ENCODE results near the gene HS3ST4. TPM values are rescaled to one million over a fixed set of nuclear protein-coding genes. Genes with fewer than 3 reads are reported as not detected.

Gene HS3ST4
- total RNA-seq, 2 donors from 2014 or later, result 4.7 to 5.0 TPM

- H3K4me3 Mint-ChIP-seq, result peak overlapping the region; percentile 24
- Histone ChIP-seq H3K9me3 (ENCODE audit: control insufficient read depth, low read length) (no peaks in the 10 kb centered on the region), H3K4me1 (ENCODE audit: control insufficient read depth, insufficient read depth, low read length) (peaks cover 16% of the 10 kb centered on the region), H3K4me3 (ENCODE audit: low read length) (peak overlapping the region; percentile 24), H3K27me3 (ENCODE audit: control insufficient read depth, insufficient read depth, low read length, poor library complexity, severe bottlenecking) (peaks cover 10% of the 10 kb centered on the region), H3K9ac (ENCODE audit: extremely low read depth, low read length, poor library complexity, severe bottlenecking) (no peak overlapping the region), H3K36me3 (ENCODE audit: control insufficient read depth, insufficient read depth, low read length) (no peaks in the 10 kb centered on the region), H3K27ac (ENCODE audit: low read depth, low read length) (no peak overlapping the region)
- H3K27me3 Mint-ChIP-seq (ENCODE audit: insufficient read depth), result peaks cover 12% of the 10 kb centered on the region
- H3K36me3 Mint-ChIP-seq (ENCODE audit: low read depth), result no peaks in the 10 kb centered on the region
- whole genome bisulfite sequencing, 2 experiments (ENCODE audit: insufficient coverage in 1 of 2, insufficient read length in 1 of 2), result 72 to 75% methylated on average over 6 to 9 of the region's 9 CpGs
- DNase-seq, result peak; percentile 59
- H3K27ac Mint-ChIP-seq, result peak overlapping the region; percentile 54
- no peaks in the 10 kb centered on the region for H3K9me3 Mint-ChIP-seq
- TF ChIP-seq CTCF (conservative IDR thresholded peaks at IDR 0.05), result no peak
- peaks cover 52% of the 10 kb centered on the region for H3K4me1 Mint-ChIP-seq
These were observed 358.7 kb downstream of the HS3ST4 start for GRCh38 chr16:26050472-26050871.

GRCh38 chr16:26051063-26051462 lies 359.3 kb downstream of the HS3ST4 start:
- peak; percentile 84 for DNase-seq
- Histone ChIP-seq H3K27ac (ENCODE audit: low read depth, low read length) (no peak overlapping the region), H3K9ac (ENCODE audit: extremely low read depth, low read length, poor library complexity, severe bottlenecking) (no peak overlapping the region), H3K4me1 (ENCODE audit: control insufficient read depth, insufficient read depth, low read length) (peaks cover 16% of the 10 kb centered on the region), H3K27me3 (ENCODE audit: control insufficient read depth, insufficient read depth, low read length, poor library complexity, severe bottlenecking) (peaks cover 4% of the 10 kb centered on the region), H3K4me3 (ENCODE audit: low read length) (peak overlapping the region; percentile 24), H3K9me3 (ENCODE audit: control insufficient read depth, low read length) (no peaks in the 10 kb centered on the region), H3K36me3 (ENCODE audit: control insufficient read depth, insufficient read depth, low read length) (no peaks in the 10 kb centered on the region)
- TF ChIP-seq CTCF (conservative IDR thresholded peaks at IDR 0.05), result no peak
- 7 to 20% methylated on average over 1 to 2 of the region's 2 CpGs for WGBS, 2 experiments (ENCODE audit: insufficient coverage in 1 of 2, insufficient read length in 1 of 2)
- Mint-ChIP-seq H3K36me3 (ENCODE audit: low read depth) (no peaks in the 10 kb centered on the region), H3K9me3 (no peaks in the 10 kb centered on the region), H3K4me3 (peak overlapping the region; percentile 24), H3K27me3 (ENCODE audit: insufficient read depth) (peaks cover 7% of the 10 kb centered on the region), H3K4me1 (peaks cover 56% of the 10 kb centered on the region), H3K27ac (peak overlapping the region; percentile 54)

- peaks cover 2% of the 10 kb centered on the region for H3K27me3 Mint-ChIP-seq (ENCODE audit: insufficient read depth)
- no peaks in the 10 kb centered on the region for H3K36me3 Mint-ChIP-seq (ENCODE audit: low read depth)
- no peak overlapping the region for H3K27ac ChIP-seq (ENCODE audit: low read depth, low read length)
- no peak for TF ChIP-seq CTCF (conservative IDR thresholded peaks at IDR 0.05)
- H3K4me1 ChIP-seq (ENCODE audit: control insufficient read depth, insufficient read depth, low read length), result peaks cover 25% of the 10 kb centered on the region
- WGBS, 2 experiments (ENCODE audit: insufficient coverage in 1 of 2, insufficient read length in 1 of 2), result 100% methylated on average over 3 of the region's 3 CpGs
- H3K27ac Mint-ChIP-seq, result no peak overlapping the region
- peaks cover 15% of the 10 kb centered on the region for H3K9me3 Mint-ChIP-seq
- no peak overlapping the region for H3K9ac ChIP-seq (ENCODE audit: extremely low read depth, low read length, poor library complexity, severe bottlenecking)
- H3K27me3 ChIP-seq (ENCODE audit: control insufficient read depth, insufficient read depth, low read length, poor library complexity, severe bottlenecking), result no peaks in the 10 kb centered on the region
- H3K9me3 ChIP-seq (ENCODE audit: control insufficient read depth, low read length), result no peaks in the 10 kb centered on the region
- no peak overlapping the region for H3K4me3 Mint-ChIP-seq
- H3K4me1 Mint-ChIP-seq, result peaks cover 54% of the 10 kb centered on the region
- H3K36me3 ChIP-seq (ENCODE audit: control insufficient read depth, insufficient read depth, low read length), result no peaks in the 10 kb centered on the region
- no peak overlapping the region for H3K4me3 ChIP-seq (ENCODE audit: low read length)
- DNase-seq, result no peak
These were observed 362.1 kb downstream of the HS3ST4 start for GRCh38 chr16:26053889-26054288.
